Smooth muscle cell (in vitro differentiated cells): ENCODE results near the gene ATP2B1. TPM values are rescaled to one million over a fixed set of nuclear protein-coding genes. Genes with fewer than 3 reads are reported as not detected.

ENCODE experiments used
- DNase-seq: peaks from one replicate; lab custom pipeline; 2025; ENCODE audit not compliant: unreplicated experiment; lab: John Stamatoyannopoulos, UW
- H2AFZ ChIP-seq: fragments of 200-600 bp; sonication (generic); 2 replicates; pipeline ENCODE4 v1.6.0; 2016; ENCODE audit warnings: antibody characterized with exemption, low read depth, mild to moderate bottlenecking
- H3F3A ChIP-seq: fragments of 200-600 bp; sonication (generic); 2 replicates; pipeline ENCODE4 v1.6.0; 2017; ENCODE audit warnings: antibody characterized with exemption, low read depth
- H3K27ac ChIP-seq: fragments of 200-600 bp; sonication (generic); 2 replicates; pipeline ENCODE4 v1.5.1; 2016; ENCODE audit warnings: low read depth, mild to moderate bottlenecking
- H3K27me3 ChIP-seq: fragments of 200-600 bp; sonication (generic); 2 replicates; pipeline ENCODE4 v1.6.1; 2016; ENCODE audit warnings: low read depth, mild to moderate bottlenecking
- H3K36me3 ChIP-seq: fragments of 200-600 bp; sonication (generic); 2 replicates; pipeline ENCODE4 v1.5.1; 2016; ENCODE audit warnings: low read depth
- H3K4me1 ChIP-seq: fragments of 200-600 bp; sonication (generic); 2 replicates; pipeline ENCODE4 v1.5.1; 2016; ENCODE audit warnings: low read depth
- H3K4me2 ChIP-seq: fragments of 200-600 bp; sonication (generic); 2 replicates; pipeline ENCODE4 v1.6.0; 2016; ENCODE audit warnings: mild to moderate bottlenecking
- H3K4me3 ChIP-seq: fragments of 200-600 bp; sonication (generic); 2 replicates; pipeline ENCODE4 v1.5.1; 2016; ENCODE audit warnings: mild to moderate bottlenecking
- H3K79me2 ChIP-seq: fragments of 200-600 bp; sonication (generic); 2 replicates; pipeline ENCODE4 v1.6.0; 2016; ENCODE audit warnings: low read depth, mild to moderate bottlenecking
- H3K9ac ChIP-seq: fragments of 200-600 bp; sonication (generic); 2 replicates; pipeline ENCODE4 v1.6.0; 2016; ENCODE audit warnings: low read depth
- H3K9me3 ChIP-seq: fragments of 200-600 bp; sonication (generic); replicated peaks from 2 replicates; pipeline ENCODE4 v1.5.1; 2016; ENCODE audit warnings: low read depth
- H4K20me1 ChIP-seq: fragments of 200-600 bp; sonication (generic); 2 replicates; pipeline ENCODE4 v1.6.0; 2016; ENCODE audit warnings: low read depth
- CTCF ChIP-seq: fragments of 200-600 bp; sonication (generic); IDR thresholded peaks from 2 replicates; pipeline ENCODE4 v1.5.1; 2017; ENCODE audit warnings: borderline replicate concordance, mild to moderate bottlenecking, antibody characterized with exemption; ENCODE audit not compliant: insufficient read depth, poor library complexity, severe bottlenecking
- WGBS: methylation state at CpG from one replicate; pipeline ENCODE4 v1.1.7; 2016; ENCODE audit warnings: low lambda C conversion rate; 5-methylcytosine and 5-hydroxymethylcytosine counted together
- polyA plus RNA-seq: library from polyadenylated mRNA; unstranded; fragments of >200 nt; fragmentation: Nextera tagmentation; extraction: Ambion mirVana; gene quantifications from 2 replicates; pipeline ENCODE4 v1.2.1, GENCODE V29; 2016
- total RNA-seq: library from RNA; depleted of rRNA; stranded (reverse); fragments of >200 nt; gene quantifications from 2 replicates; pipeline ENCODE4 v1.2.3, GENCODE V29; 2014

Gene ATP2B1
- total and polyA plus RNA-seq, 2 experiments from 2014 or later = 42.8 to 70.1 TPM

GRCh38 chr12:89568484-89568883, 140.2 kb downstream of the ATP2B1 start:
- WGBS = 89% methylated on average over 5 of the region's 5 CpGs

DNA sequence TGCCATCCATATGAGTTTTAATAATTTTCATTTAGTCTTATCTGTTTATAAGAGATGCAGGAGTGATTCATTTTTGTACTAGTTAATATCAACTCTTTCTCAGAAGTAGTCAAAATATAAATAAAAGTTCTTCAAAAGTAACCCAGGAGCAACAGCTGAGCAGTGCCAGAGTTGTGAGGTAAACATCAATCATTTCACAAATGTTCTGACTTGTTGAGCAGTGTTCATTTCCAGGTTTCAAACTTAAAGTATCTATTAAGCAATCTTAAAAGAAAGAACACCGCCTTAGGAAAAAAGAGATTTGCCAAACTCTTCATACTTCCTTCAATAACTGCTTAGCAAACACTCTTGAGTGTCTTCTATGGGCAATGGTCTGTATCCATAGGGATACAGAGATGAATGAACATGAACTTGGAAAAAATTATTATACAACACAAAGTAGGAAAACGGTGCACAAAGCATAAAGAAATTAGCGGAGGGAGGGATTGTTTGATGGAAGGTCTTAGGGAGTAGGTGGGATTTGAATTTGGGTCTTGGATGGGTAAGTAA, 140.9 kb downstream of the ATP2B1 start:
- H3K27me3 ChIP-seq = no peaks in the 10 kb centered on the region
- no peak overlapping the region for H2AFZ ChIP-seq
- no peaks in the 10 kb centered on the region for H3K4me1 ChIP-seq
- no peak overlapping the region for H3K4me2 ChIP-seq
- no peaks in the 10 kb centered on the region for H3F3A ChIP-seq
- H3K9ac ChIP-seq = no peak overlapping the region
- no peak for TF ChIP-seq CTCF
- H3K79me2 ChIP-seq = no peaks in the 10 kb centered on the region
- no peak for DNase-seq
- 92% methylated on average over 3 of the region's 3 CpGs for WGBS
- H3K9me3 ChIP-seq = no peaks in the 10 kb centered on the region
- no peaks in the 10 kb centered on the region for H3K36me3 ChIP-seq
- H3K27ac ChIP-seq = no peak overlapping the region
- no peaks in the 10 kb centered on the region for H4K20me1 ChIP-seq
- no peak overlapping the region for H3K4me3 ChIP-seq

More at GRCh38 chr12:89568484-89568883, 140.2 kb downstream of the ATP2B1 start:
- H4K20me1 ChIP-seq = no peaks in the 10 kb centered on the region
- no peak for DNase-seq
- H3F3A ChIP-seq = no peaks in the 10 kb centered on the region
- no peak overlapping the region for H3K4me3 ChIP-seq
- no peaks in the 10 kb centered on the region for H3K9me3 ChIP-seq
- no peak overlapping the region for H3K4me2 ChIP-seq
- H3K36me3 ChIP-seq = no peaks in the 10 kb centered on the region
- H3K27ac ChIP-seq = no peak overlapping the region
- H3K9ac ChIP-seq = no peak overlapping the region
- H3K4me1 ChIP-seq = no peaks in the 10 kb centered on the region
- TF ChIP-seq CTCF = no peak
- no peak overlapping the region for H2AFZ ChIP-seq
- H3K79me2 ChIP-seq = no peaks in the 10 kb centered on the region
- H3K27me3 ChIP-seq = no peaks in the 10 kb centered on the region

DNA sequence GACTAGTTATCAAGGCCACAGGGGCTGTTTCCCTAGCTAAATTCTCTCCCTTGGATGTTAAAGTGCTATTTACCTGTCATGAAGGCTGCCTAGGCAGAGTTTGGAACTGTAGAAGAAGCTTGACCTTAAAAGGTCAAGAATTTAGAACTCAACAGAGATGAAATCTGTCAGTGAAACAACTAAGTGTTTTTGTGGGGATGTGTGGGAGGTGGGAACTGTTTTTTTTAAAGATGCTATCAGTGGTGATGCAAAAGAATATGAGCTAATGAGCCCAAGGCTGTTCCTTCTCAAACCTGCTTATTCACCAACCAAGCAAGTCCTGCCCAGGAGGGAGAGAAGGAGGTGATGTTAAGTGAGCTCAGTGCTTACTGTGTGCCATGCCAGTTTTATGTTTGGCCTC, 142.0 kb downstream of the ATP2B1 start:
- Histone ChIP-seq H3K27ac (no peak overlapping the region), H4K20me1 (no peaks in the 10 kb centered on the region), H3K27me3 (no peaks in the 10 kb centered on the region)

More for the DNA sequence above, 142.0 kb downstream of the ATP2B1 start:
- H2AFZ ChIP-seq = no peak overlapping the region
- no peak overlapping the region for H3K4me3 ChIP-seq
- no peak for DNase-seq
- no peaks in the 10 kb centered on the region for H3K4me1 ChIP-seq
- H3K79me2 ChIP-seq = no peaks in the 10 kb centered on the region
- no peaks in the 10 kb centered on the region for H3K9me3 ChIP-seq
- no peaks in the 10 kb centered on the region for H3F3A ChIP-seq
- no peaks in the 10 kb centered on the region for H3K36me3 ChIP-seq
- no peak overlapping the region for H3K9ac ChIP-seq
- H3K4me2 ChIP-seq = no peak overlapping the region
- TF ChIP-seq CTCF = no peak
